Measurements from ENCODE around the gene GPATCH4.

DNA sequence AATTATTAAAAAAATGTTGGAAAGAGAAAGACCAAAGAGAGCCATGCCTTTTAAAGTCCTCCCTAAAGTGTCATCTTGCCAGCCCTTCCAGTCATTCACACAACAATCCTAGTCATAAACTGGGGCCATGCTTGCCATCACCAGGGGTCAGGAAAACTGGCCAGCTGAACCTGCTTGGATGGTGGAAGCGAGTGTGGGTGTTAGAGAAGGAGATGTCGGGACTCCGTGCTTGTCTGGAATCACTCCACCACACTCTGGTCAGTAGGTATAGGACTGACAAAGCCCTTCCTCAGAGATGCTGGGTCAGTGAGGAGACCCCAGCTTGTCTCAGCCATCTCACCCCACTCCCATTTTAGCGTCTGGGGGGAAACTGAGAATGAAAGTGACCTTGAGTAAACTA lies 14.7 kb upstream of the GPATCH4 start:
- TF ChIP-seq SRF (IDR thresholded peaks at IDR 0.05; ENCODE audit: low read depth) (no peak), YY1 (IDR thresholded peaks at IDR 0.05; ENCODE audit: extremely low read depth, insufficient replicate concordance, low read depth, low read length) (no peak), RAD21 (IDR thresholded peaks at IDR 0.05; ENCODE audit: low read depth) (no peak), ZFX (IDR thresholded peaks at IDR 0.05) (no peak), FOSL1 (IDR thresholded peaks at IDR 0.05; ENCODE audit: low read depth) (no peak), CBX3 (IDR thresholded peaks at IDR 0.05; ENCODE audit: low read depth) (no peak), POLR2A (IDR thresholded peaks at IDR 0.05; ENCODE audit: borderline replicate concordance, extremely low read depth, insufficient read depth, insufficient read length) (no peak), EZH2 (IDR thresholded peaks at IDR 0.05) (no peak), ELF1 (IDR thresholded peaks at IDR 0.05; ENCODE audit: borderline replicate concordance, low read depth) (no peak), JUND (IDR thresholded peaks at IDR 0.05) (no peak), ZNF274 (IDR thresholded peaks at IDR 0.05; ENCODE audit: low read depth, low read length) (no peak)
- TF ChIP-seq, protein P1, sequence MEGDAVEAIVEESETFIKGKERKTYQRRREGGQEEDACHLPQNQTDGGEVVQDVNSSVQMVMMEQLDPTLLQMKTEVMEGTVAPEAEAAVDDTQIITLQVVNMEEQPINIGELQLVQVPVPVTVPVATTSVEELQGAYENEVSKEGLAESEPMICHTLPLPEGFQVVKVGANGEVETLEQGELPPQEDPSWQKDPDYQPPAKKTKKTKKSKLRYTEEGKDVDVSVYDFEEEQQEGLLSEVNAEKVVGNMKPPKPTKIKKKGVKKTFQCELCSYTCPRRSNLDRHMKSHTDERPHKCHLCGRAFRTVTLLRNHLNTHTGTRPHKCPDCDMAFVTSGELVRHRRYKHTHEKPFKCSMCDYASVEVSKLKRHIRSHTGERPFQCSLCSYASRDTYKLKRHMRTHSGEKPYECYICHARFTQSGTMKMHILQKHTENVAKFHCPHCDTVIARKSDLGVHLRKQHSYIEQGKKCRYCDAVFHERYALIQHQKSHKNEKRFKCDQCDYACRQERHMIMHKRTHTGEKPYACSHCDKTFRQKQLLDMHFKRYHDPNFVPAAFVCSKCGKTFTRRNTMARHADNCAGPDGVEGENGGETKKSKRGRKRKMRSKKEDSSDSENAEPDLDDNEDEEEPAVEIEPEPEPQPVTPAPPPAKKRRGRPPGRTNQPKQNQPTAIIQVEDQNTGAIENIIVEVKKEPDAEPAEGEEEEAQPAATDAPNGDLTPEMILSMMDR (IDR thresholded peaks at IDR 0.05 in 2 of 3, conservative IDR thresholded peaks at IDR 0.05 in 1 of 3; ENCODE audit: borderline replicate concordance in 1 of 3, insufficient read depth in 1 of 3, low read depth in 2 of 3, low read length in 2 of 3): no peak
- TF ChIP-seq, protein P2, sequence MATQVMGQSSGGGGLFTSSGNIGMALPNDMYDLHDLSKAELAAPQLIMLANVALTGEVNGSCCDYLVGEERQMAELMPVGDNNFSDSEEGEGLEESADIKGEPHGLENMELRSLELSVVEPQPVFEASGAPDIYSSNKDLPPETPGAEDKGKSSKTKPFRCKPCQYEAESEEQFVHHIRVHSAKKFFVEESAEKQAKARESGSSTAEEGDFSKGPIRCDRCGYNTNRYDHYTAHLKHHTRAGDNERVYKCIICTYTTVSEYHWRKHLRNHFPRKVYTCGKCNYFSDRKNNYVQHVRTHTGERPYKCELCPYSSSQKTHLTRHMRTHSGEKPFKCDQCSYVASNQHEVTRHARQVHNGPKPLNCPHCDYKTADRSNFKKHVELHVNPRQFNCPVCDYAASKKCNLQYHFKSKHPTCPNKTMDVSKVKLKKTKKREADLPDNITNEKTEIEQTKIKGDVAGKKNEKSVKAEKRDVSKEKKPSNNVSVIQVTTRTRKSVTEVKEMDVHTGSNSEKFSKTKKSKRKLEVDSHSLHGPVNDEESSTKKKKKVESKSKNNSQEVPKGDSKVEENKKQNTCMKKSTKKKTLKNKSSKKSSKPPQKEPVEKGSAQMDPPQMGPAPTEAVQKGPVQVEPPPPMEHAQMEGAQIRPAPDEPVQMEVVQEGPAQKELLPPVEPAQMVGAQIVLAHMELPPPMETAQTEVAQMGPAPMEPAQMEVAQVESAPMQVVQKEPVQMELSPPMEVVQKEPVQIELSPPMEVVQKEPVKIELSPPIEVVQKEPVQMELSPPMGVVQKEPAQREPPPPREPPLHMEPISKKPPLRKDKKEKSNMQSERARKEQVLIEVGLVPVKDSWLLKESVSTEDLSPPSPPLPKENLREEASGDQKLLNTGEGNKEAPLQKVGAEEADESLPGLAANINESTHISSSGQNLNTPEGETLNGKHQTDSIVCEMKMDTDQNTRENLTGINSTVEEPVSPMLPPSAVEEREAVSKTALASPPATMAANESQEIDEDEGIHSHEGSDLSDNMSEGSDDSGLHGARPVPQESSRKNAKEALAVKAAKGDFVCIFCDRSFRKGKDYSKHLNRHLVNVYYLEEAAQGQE (IDR thresholded peaks at IDR 0.05; ENCODE audit: low read depth): no peak
- TF ChIP-seq, protein P3, sequence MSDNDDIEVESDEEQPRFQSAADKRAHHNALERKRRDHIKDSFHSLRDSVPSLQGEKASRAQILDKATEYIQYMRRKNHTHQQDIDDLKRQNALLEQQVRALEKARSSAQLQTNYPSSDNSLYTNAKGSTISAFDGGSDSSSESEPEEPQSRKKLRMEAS (IDR thresholded peaks at IDR 0.05): no peak

Measured in HCT116 (cell line).